ENCODE measurements around the gene ATP5ME. TPM values are rescaled to one million over a fixed set of nuclear protein-coding genes. Genes with fewer than 3 reads are reported as not detected.

ATP5ME gene
- total and polyA plus RNA-seq, 2 donors (not counting 1 experiment from before 2014, with no cell fraction given) = 257 to 356 TPM

GRCh38 chr4:667545-667925, 6.5 kb downstream of the ATP5ME start:
- H3K27me3 ChIP-seq (ENCODE audit: control insufficient read depth, insufficient read depth, low read length) = peaks cover 3% of the 10 kb centered on the region
- no peak overlapping the region for H3K4me3 ChIP-seq (replicated peaks in 1 of 4; ENCODE audit: control extremely low read depth in 1 of 4, insufficient read depth in 1 of 4, low read depth in 3 of 4, low read length in 4 of 4)
- H3K27ac ChIP-seq (ENCODE audit: insufficient read depth, low read length) = no peak overlapping the region
- H3K4me1 ChIP-seq (ENCODE audit: control insufficient read depth, extremely low read depth, insufficient read depth, low read length) = no peaks in the 10 kb centered on the region
- no peak overlapping the region for H2AFZ ChIP-seq (ENCODE audit: low read length)
- TF ChIP-seq EZH2 (IDR thresholded peaks at IDR 0.05; ENCODE audit: low read length, missing control alignments) (no peak), CTCF (conservative IDR thresholded peaks at IDR 0.05 in 1 of 2, IDR thresholded peaks at IDR 0.05 in 1 of 2; ENCODE audit: low read depth in 1 of 2, low read length in 2 of 2) (no peak)
- H3K4me2 ChIP-seq (ENCODE audit: extremely low read depth, insufficient read depth, low read length) = no peak overlapping the region
- no peak overlapping the region for H3K9ac ChIP-seq (ENCODE audit: insufficient read depth, low read length)
- H3K9me3 ChIP-seq (ENCODE audit: control insufficient read depth, insufficient read depth, low read depth, low read length) = no peaks in the 10 kb centered on the region
- no peaks in the 10 kb centered on the region for H4K20me1 ChIP-seq (ENCODE audit: control insufficient read depth, extremely low read depth, insufficient read depth, low read length)
- H3K79me2 ChIP-seq (ENCODE audit: control insufficient read depth, insufficient read depth, low read length) = no peaks in the 10 kb centered on the region
- DNase-seq (ENCODE audit: low read depth in 2 of 2) = no peak
- peaks cover 7% of the 10 kb centered on the region for H3K36me3 ChIP-seq (ENCODE audit: control insufficient read depth, insufficient read depth, low read length)

GRCh38 chr4:666822-667544, 7.1 kb downstream of the ATP5ME start:
- no peak for DNase-seq (ENCODE audit: low read depth in 2 of 2)
- Histone ChIP-seq H4K20me1 (ENCODE audit: control insufficient read depth, extremely low read depth, insufficient read depth, low read length) (no peaks in the 10 kb centered on the region), H3K9me3 (ENCODE audit: control insufficient read depth, insufficient read depth, low read depth, low read length) (no peaks in the 10 kb centered on the region), H3K36me3 (ENCODE audit: control insufficient read depth, insufficient read depth, low read length) (peaks cover 6% of the 10 kb centered on the region), H3K27me3 (ENCODE audit: control insufficient read depth, insufficient read depth, low read length) (peaks cover 3% of the 10 kb centered on the region), H3K4me2 (ENCODE audit: extremely low read depth, insufficient read depth, low read length) (no peak overlapping the region), H3K4me3 (replicated peaks in 1 of 4; ENCODE audit: control extremely low read depth in 1 of 4, insufficient read depth in 1 of 4, low read depth in 3 of 4, low read length in 4 of 4) (no peak overlapping the region), H3K4me1 (ENCODE audit: control insufficient read depth, extremely low read depth, insufficient read depth, low read length) (no peaks in the 10 kb centered on the region), H3K79me2 (ENCODE audit: control insufficient read depth, insufficient read depth, low read length) (no peaks in the 10 kb centered on the region), H2AFZ (ENCODE audit: low read length) (no peak overlapping the region), H3K9ac (ENCODE audit: insufficient read depth, low read length) (no peak overlapping the region), H3K27ac (ENCODE audit: insufficient read depth, low read length) (no peak overlapping the region)
- TF ChIP-seq CTCF (conservative IDR thresholded peaks at IDR 0.05 in 1 of 2, IDR thresholded peaks at IDR 0.05 in 1 of 2; ENCODE audit: low read depth in 1 of 2, low read length in 2 of 2) (no peak), EZH2 (IDR thresholded peaks at IDR 0.05; ENCODE audit: low read length, missing control alignments) (no peak)

- H3K27me3 ChIP-seq (ENCODE audit: control insufficient read depth, insufficient read depth, low read length) = peaks cover 3% of the 10 kb centered on the region
- TF ChIP-seq EZH2 (IDR thresholded peaks at IDR 0.05; ENCODE audit: low read length, missing control alignments) (no peak), CTCF (conservative IDR thresholded peaks at IDR 0.05 in 1 of 2, IDR thresholded peaks at IDR 0.05 in 1 of 2; ENCODE audit: low read depth in 1 of 2, low read length in 2 of 2) (no peak)
Observed at GRCh38 chr4:666436-666810, 7.7 kb downstream of the ATP5ME start.

More at GRCh38 chr4:666436-666810, 7.7 kb downstream of the ATP5ME start:
- no peaks in the 10 kb centered on the region for H3K9me3 ChIP-seq (ENCODE audit: control insufficient read depth, insufficient read depth, low read depth, low read length)
- no peaks in the 10 kb centered on the region for H3K79me2 ChIP-seq (ENCODE audit: control insufficient read depth, insufficient read depth, low read length)
- H4K20me1 ChIP-seq (ENCODE audit: control insufficient read depth, extremely low read depth, insufficient read depth, low read length) = no peaks in the 10 kb centered on the region
- H3K4me3 ChIP-seq (replicated peaks in 1 of 4; ENCODE audit: control extremely low read depth in 1 of 4, insufficient read depth in 1 of 4, low read depth in 3 of 4, low read length in 4 of 4) = no peak overlapping the region
- H2AFZ ChIP-seq (ENCODE audit: low read length) = no peak overlapping the region
- H3K9ac ChIP-seq (ENCODE audit: insufficient read depth, low read length) = no peak overlapping the region
- no peak overlapping the region for H3K27ac ChIP-seq (ENCODE audit: insufficient read depth, low read length)
- peaks cover 2% of the 10 kb centered on the region for H3K36me3 ChIP-seq (ENCODE audit: control insufficient read depth, insufficient read depth, low read length)
- no peaks in the 10 kb centered on the region for H3K4me1 ChIP-seq (ENCODE audit: control insufficient read depth, extremely low read depth, insufficient read depth, low read length)
- no peak overlapping the region for H3K4me2 ChIP-seq (ENCODE audit: extremely low read depth, insufficient read depth, low read length)
- DNase-seq (ENCODE audit: low read depth in 2 of 2) = no peak

Data from fibroblast of lung (primary cell).